ENCODE measurements around the gene GINS1. TPM values are rescaled to one million over a fixed set of nuclear protein-coding genes. Genes with fewer than 3 reads are reported as not detected.

Gene GINS1
- total RNA-seq, 6 experiments from 2014 or later, result 0.37 to 3.5 (median 0.76) TPM

DNA sequence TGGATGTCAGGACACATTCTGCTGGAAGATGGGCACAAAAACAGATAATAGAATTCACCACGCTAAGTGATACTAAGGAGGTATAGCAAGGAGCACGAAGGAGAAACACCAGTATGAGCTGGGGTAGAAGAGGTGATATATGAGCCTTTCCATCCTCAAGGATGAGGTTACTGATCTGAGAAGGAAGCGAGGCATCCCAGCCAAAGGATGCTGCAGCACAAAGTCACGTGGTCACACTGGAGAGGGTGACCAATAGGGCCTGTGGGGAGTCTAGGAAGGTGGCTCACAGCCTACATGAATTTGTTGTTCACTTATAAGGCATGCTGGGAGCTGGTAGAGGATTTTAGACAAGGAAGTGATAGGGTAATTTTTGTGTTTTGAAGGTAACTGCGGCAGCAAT lies 1.4 kb downstream of the GINS1 start:
- intact Hi-C loops (cut with DNase I), result no loop called here
- DNase-seq (no peak), ATAC-seq (no peak)
- Histone ChIP-seq H3K27me3 (no peaks in the 10 kb centered on the region), H3K4me1 (peaks cover 0 to 7% (median 3%) of the 10 kb centered on the region in 4 donors), H3K27ac (no peak overlapping the region), H3K9me3 (no peaks in the 10 kb centered on the region), H3K4me3 (no peak overlapping the region), H3K36me3 (no peaks in the 10 kb centered on the region)
- TF ChIP-seq, protein P1, sequence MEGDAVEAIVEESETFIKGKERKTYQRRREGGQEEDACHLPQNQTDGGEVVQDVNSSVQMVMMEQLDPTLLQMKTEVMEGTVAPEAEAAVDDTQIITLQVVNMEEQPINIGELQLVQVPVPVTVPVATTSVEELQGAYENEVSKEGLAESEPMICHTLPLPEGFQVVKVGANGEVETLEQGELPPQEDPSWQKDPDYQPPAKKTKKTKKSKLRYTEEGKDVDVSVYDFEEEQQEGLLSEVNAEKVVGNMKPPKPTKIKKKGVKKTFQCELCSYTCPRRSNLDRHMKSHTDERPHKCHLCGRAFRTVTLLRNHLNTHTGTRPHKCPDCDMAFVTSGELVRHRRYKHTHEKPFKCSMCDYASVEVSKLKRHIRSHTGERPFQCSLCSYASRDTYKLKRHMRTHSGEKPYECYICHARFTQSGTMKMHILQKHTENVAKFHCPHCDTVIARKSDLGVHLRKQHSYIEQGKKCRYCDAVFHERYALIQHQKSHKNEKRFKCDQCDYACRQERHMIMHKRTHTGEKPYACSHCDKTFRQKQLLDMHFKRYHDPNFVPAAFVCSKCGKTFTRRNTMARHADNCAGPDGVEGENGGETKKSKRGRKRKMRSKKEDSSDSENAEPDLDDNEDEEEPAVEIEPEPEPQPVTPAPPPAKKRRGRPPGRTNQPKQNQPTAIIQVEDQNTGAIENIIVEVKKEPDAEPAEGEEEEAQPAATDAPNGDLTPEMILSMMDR (IDR thresholded peaks at IDR 0.05), result no peak
- no peak for TF ChIP-seq POLR2A (IDR thresholded peaks at IDR 0.05)
- 95% methylated on average over 5 of the region's 5 CpGs for WGBS (ENCODE audit: insufficient coverage, low coverage, low lambda C conversion rate, missing lambda C conversion rate)

DNA sequence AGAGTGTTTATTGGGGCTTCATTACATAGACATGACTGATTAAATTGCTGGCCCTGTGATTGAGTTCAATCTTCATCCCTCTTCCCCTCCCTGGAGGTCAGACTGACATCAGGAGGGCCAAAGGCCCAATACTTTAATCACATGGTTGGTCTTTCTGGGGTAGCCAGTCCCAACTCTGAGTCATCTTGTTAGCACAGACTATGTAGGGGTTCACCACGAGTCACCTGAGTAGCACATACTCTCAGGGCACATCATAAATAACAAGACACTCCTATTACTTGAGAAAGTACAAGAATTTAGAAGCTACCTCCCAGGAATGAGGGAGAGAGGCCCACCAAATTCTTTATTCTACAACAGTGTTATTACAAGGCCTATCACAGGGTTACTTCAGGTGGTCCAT lies 11.3 kb downstream of the GINS1 start:
- no peaks in the 10 kb centered on the region for H3K27me3 ChIP-seq
- no peak overlapping the region for H3K27ac ChIP-seq
- intact Hi-C loops (cut with DNase I), result no loop called here
- DNase-seq, result no peak
- WGBS (ENCODE audit: insufficient coverage, low coverage, low lambda C conversion rate, missing lambda C conversion rate), result 71% methylated on average over 1 of the region's 1 CpG
- H3K9me3 ChIP-seq, result no peaks in the 10 kb centered on the region
- no peak overlapping the region for H3K4me3 ChIP-seq
- TF ChIP-seq POLR2A (IDR thresholded peaks at IDR 0.05), result no peak
- TF ChIP-seq, protein P1 (IDR thresholded peaks at IDR 0.05), result no peak
- no peaks in the 10 kb centered on the region for H3K36me3 ChIP-seq
- no peaks in the 10 kb centered on the region for H3K4me1 ChIP-seq
- ATAC-seq, result no peak

DNA sequence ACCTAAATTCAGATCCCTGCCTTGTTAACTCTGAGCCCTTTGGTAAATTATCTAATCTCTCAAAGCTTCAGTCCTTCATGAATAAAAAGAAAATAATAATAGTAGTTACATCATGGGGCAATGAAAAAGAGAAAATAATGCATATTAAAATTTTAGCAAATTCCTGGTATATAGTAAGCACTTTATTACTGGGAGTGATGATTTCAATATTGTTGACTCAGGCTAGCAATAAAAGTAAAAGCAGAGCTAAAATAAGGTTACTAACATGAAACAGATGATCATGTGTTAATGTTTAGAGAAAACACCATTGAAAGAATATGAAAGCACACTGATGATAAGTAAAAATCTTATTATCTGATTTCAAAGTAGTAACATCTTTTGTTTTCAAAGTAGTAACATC lies 13.6 kb downstream of the GINS1 start:
- no peak for DNase-seq
- no peaks in the 10 kb centered on the region for H3K36me3 ChIP-seq
- TF ChIP-seq, protein P1 (IDR thresholded peaks at IDR 0.05), result no peak
- TF ChIP-seq POLR2A (IDR thresholded peaks at IDR 0.05), result no peak
- no peak for ATAC-seq
- no peaks in the 10 kb centered on the region for H3K9me3 ChIP-seq
- H3K4me1 ChIP-seq, result no peaks in the 10 kb centered on the region
- intact Hi-C loops (cut with DNase I), result loop anchor here in 1 of 2 donors (10.0 kb wide), 1 partner anchor 74 kb away; no protein-coding TSS in a partner anchor
- H3K4me3 ChIP-seq, result no peak overlapping the region
- H3K27ac ChIP-seq, result no peak overlapping the region
- no peaks in the 10 kb centered on the region for H3K27me3 ChIP-seq

DNA sequence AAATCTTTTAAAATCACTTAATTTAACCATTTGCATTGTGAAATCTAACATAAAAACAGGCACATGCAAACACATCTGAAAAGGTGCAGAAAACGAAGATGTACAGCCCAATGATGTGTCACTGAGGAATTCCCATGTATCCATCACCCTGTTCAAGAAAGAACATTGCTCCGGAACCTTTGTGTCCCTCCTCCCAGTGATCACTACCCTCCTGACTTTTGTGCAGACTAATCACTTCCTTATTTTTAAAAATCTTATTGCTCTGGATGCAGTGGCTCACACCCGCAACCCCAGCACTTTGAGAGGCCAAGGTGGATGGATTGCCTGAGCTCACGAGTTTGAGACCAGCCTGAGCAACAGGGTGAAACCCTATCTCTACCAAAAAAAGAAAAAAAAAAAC lies 14.6 kb downstream of the GINS1 start:
- no peak overlapping the region for H3K4me3 ChIP-seq
- intact Hi-C loops (cut with DNase I), result loop anchor here in 1 of 2 donors (10.0 kb wide), 1 partner anchor 73 kb away; no protein-coding TSS in a partner anchor
- H3K36me3 ChIP-seq, result no peaks in the 10 kb centered on the region
- TF ChIP-seq POLR2A (IDR thresholded peaks at IDR 0.05), result no peak
- TF ChIP-seq, protein P1 (IDR thresholded peaks at IDR 0.05), result no peak
- DNase-seq, result no peak
- no peaks in the 10 kb centered on the region for H3K9me3 ChIP-seq
- WGBS (ENCODE audit: insufficient coverage, low coverage, low lambda C conversion rate, missing lambda C conversion rate), result 83% methylated on average over 3 of the region's 4 CpGs
- H3K27me3 ChIP-seq, result no peaks in the 10 kb centered on the region
- H3K27ac ChIP-seq, result no peak overlapping the region
- no peak for ATAC-seq
- no peaks in the 10 kb centered on the region for H3K4me1 ChIP-seq

DNA sequence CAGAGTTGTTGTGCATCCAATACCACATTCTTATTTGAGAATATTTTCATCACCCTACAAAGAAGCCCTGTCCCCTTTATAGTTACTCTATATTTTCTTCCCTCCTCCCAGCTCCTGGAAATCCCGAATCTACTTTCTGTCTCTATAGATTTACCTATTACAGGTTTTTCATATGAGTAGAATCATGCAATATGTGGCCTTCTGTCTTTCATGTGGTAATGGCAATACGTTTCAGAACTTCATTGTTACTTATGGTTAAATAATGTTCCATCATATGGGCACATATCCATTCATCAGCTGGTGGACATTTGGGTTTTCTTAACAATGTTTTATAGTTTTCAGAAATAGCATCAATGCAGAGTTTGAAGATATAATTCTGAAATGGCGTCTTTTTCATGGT lies 17.1 kb downstream of the GINS1 start:
- no peaks in the 10 kb centered on the region for H3K4me1 ChIP-seq
- intact Hi-C loops (cut with DNase I), result loop anchor here in 1 of 2 donors (10.0 kb wide), 1 partner anchor 70 kb away; no protein-coding TSS in a partner anchor
- TF ChIP-seq, protein P1 (IDR thresholded peaks at IDR 0.05), result no peak
- TF ChIP-seq POLR2A (IDR thresholded peaks at IDR 0.05), result no peak
- DNase-seq (no peak), ATAC-seq (no peak)
- H3K27ac ChIP-seq, result no peak overlapping the region
- 100% methylated on average over 3 of the region's 3 CpGs for WGBS (ENCODE audit: insufficient coverage, low coverage, low lambda C conversion rate, missing lambda C conversion rate)
- no peaks in the 10 kb centered on the region for H3K9me3 ChIP-seq
- no peak overlapping the region for H3K4me3 ChIP-seq
- no peaks in the 10 kb centered on the region for H3K27me3 ChIP-seq
- no peaks in the 10 kb centered on the region for H3K36me3 ChIP-seq
